Bronchial epithelial cell (primary cell): ENCODE results near the gene DCTN5. TPM values are rescaled to one million over a fixed set of nuclear protein-coding genes. Genes with fewer than 3 reads are reported as not detected.
"Not testable (repeated sequence)": the region's sequence is repeated elsewhere in the genome, so short reads cannot be mapped to it uniquely, and the experiment has no call there.

Experiments used
- DNase-seq: peaks from one replicate; pipeline ENCODE4 v3.0.0-alpha.2; 2010; ENCODE audit warnings: low read depth
- FAIRE-seq: peaks from 2 replicates; lab custom pipeline; 2011; peaks lifted over from hg19 to GRCh38; lab: Jason Lieb, UNC
- H3K27me3 ChIP-seq: 2 replicates; pipeline ENCODE4 v1.5.1; 2011; ENCODE audit warnings: low read length; ENCODE audit not compliant: control insufficient read depth, insufficient read depth
- H3K36me3 ChIP-seq: 2 replicates; pipeline ENCODE4 v1.5.1; 2011; ENCODE audit warnings: low read length; ENCODE audit not compliant: control insufficient read depth, insufficient read depth
- H3K4me3 ChIP-seq: 2 replicates; pipeline ENCODE4 v1.5.1; 2011; ENCODE audit warnings: mild to moderate bottlenecking, low read depth, low read length, control low read depth
- CTCF ChIP-seq: IDR thresholded peaks from 2 replicates; pipeline ENCODE4 v1.5.1; 2011; ENCODE audit warnings: mild to moderate bottlenecking, moderate library complexity, low read length, control low read depth, inconsistent platforms; ENCODE audit not compliant: insufficient read depth, severe bottlenecking
- total RNA-seq: library from RNA; depleted of rRNA; stranded (reverse); fragments of >200 nt; gene quantifications from 2 replicates; pipeline ENCODE4 v1.2.1, GENCODE V29; 2014

The DCTN5 gene
- total RNA-seq, 1 donor from 2014 or later, result 51.6 TPM

- no peak for FAIRE-seq
- TF ChIP-seq CTCF, result no peak
- peaks cover 3% of the 10 kb centered on the region for H3K27me3 ChIP-seq
Measured at GRCh38 chr16:23716484-23716883, 75.2 kb downstream of the DCTN5 start.

DNA sequence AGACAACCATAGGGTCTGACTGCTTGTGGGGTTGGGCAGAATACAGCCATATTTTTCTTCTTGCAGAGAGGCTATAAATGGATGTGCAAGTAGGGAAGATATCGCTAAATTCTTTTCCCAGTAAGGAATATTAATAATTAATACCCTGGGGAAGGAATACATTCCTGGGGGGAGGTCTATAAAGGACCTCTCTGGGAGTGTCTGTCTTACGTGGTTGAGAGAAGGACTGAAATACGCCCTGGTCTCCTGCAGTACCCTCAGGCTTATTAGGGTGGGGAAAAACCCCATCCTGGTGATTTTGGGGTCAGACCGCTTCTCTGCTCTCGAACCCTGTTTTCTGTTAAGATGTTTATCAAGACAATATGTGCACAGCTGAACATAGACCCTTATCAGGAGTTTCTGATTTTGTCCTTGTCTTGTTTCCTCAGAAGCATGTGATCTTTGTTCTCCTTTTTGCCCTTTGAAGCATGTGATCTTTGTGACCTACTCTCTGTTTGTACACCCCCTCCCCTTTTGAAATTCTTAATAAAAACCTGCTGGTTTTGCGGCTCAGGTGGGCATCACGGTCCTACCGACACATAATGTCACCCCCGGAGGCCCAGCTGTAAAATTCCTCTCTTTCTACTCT lies 81.5 kb downstream of the DCTN5 start:
- H3K36me3 ChIP-seq, H3K4me3 ChIP-seq, DNase-seq: not testable (repeated sequence)

More at GRCh38 chr16:23716484-23716883, 75.2 kb downstream of the DCTN5 start:
- Histone ChIP-seq H3K4me3 (no peak overlapping the region), H3K36me3 (no peaks in the 10 kb centered on the region)
- DNase-seq, result no peak

DNA sequence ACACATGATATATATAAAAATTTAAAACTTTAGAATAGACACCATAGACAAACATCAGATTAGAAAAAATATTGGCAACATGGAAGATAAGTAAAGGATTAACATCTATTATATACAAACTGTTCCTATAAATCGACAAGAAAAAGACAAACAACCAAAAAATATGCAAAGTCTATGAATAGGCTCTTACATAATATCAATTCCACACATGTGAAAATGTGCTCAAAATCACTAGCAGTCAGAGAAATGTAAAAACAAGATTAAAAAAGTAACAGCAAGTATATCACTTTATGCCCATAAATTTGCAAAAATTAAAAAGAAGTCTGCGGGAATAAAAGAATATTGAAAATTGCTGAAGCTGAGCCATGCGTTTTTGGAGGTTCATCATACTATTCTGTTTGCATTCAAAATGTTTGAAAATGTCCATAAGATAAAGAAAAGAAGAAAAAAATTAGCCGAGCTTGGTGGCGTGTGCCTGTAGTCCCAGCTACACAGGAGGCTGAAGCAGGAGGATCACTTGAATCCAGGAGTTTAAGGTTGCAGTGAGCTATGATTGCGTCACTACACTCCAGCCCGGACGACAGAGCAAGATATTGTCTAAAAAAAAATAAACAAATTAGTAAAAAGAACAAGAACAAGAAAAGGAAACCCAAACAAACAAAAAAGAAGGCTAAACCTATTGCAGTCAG lies 83.0 kb downstream of the DCTN5 start:
- no peak for FAIRE-seq
- no peaks in the 10 kb centered on the region for H3K27me3 ChIP-seq
- no peaks in the 10 kb centered on the region for H3K36me3 ChIP-seq
- DNase-seq, result no peak
- H3K4me3 ChIP-seq, result no peak overlapping the region
- no peak for TF ChIP-seq CTCF

More for the DNA sequence above, 81.5 kb downstream of the DCTN5 start:
- FAIRE-seq, H3K27me3 ChIP-seq: not testable (repeated sequence)

DNA sequence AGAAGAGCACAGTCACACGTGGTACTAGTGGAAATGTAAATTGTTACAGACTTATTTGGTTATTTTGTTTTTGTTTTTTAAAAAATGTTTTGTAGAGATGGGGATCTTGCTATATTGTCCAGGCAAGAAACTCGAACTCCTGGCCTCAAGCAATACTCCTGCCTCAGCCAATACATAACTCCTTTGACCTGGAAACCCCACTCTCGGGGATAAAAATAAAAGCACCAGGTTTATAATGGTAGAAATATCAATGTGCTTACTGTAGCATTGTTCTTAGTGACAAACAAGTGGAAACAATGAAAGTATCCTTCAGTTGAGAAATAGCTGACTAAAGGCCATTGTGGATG lies 83.5 kb downstream of the DCTN5 start:
- Histone ChIP-seq H3K27me3 (no peaks in the 10 kb centered on the region), H3K4me3 (no peak overlapping the region), H3K36me3 (no peaks in the 10 kb centered on the region)
- DNase-seq (no peak), FAIRE-seq (no peak)
- no peak for TF ChIP-seq CTCF

GRCh38 chr16:23726710-23727109 lies 85.4 kb downstream of the DCTN5 start:
- Histone ChIP-seq H3K4me3 (no peak overlapping the region), H3K27me3 (no peaks in the 10 kb centered on the region), H3K36me3 (no peaks in the 10 kb centered on the region)
- TF ChIP-seq CTCF, result no peak
- FAIRE-seq (no peak), DNase-seq (no peak)

Other genes starting within 250 kb of the DCTN5 start
- gene COG7, start 188.3 kb upstream of the DCTN5 start, total RNA-seq, result 7.1 and 9.7 TPM in 2 replicates
- 12.4 and 15.1 TPM in 2 replicates for gene GGA2, start 131.0 kb upstream of the DCTN5 start, total RNA-seq
- 20.1 and 27.9 TPM in 2 replicates for gene EARS2, start 84.1 kb upstream of the DCTN5 start, total RNA-seq
- gene UBFD1, start 83.7 kb upstream of the DCTN5 start, total RNA-seq, result 18.4 and 25.5 TPM in 2 replicates
- 102 and 123 TPM in 2 replicates for gene NDUFAB1, start 45.1 kb upstream of the DCTN5 start, total RNA-seq
- 9.7 TPM in 2 replicates for gene PALB2, start 156 bp upstream of the DCTN5 start, total RNA-seq
- gene PLK1, start 37.4 kb downstream of the DCTN5 start, total RNA-seq, result 1.0 and 1.3 TPM in 2 replicates
- 0.26 and 2.2 TPM in 2 replicates for gene ERN2, start 71.8 kb downstream of the DCTN5 start, total RNA-seq
- gene CHP2, start 113.6 kb downstream of the DCTN5 start, total RNA-seq, result 0.26 and 0.38 TPM in 2 replicates
- gene PRKCB, start 194.5 kb downstream of the DCTN5 start, total RNA-seq, result not detected in 2 replicates